Activated B cell treated with CpG ODN at 0.5 μM for 24 hours (primary cell): Measurements from ENCODE around the gene STK17B. TPM values are rescaled to one million over a fixed set of nuclear protein-coding genes. Genes with fewer than 3 reads are reported as not detected.
A peak's percentile ranks its signal among the peaks of the same experiment; 100 is the strongest.

Experiments used
- ATAC-seq: fragments of 200-7000 bp; cut with Tn5 transposase; one replicate; pipeline ENCODE4 v1.10.0; 2021; ENCODE audit warnings: low read depth, mild to moderate bottlenecking, moderate library complexity
- CTCF ChIA-PET: fragments of 350-600 bp; sonication (Branson Sonifier 250); formaldehyde crosslinking; loops from one replicate; lab custom pipeline; 2021; ENCODE audit warnings: antibody characterized with exemption; lab: Charles Lee
- POLR2A ChIA-PET: fragments of 350-600 bp; sonication (Branson Sonifier 250); formaldehyde crosslinking; loops from one replicate; lab custom pipeline; 2021; ENCODE audit warnings: antibody characterized with exemption; lab: Charles Lee
- DNase-seq: peaks from one replicate; pipeline ENCODE4 v3.0.0; 2022
- H3K27ac Mint-ChIP-seq: one replicate; pipeline ENCODE4 v1.8.0; 2020; ENCODE audit warnings: mixed read lengths
- H3K27me3 Mint-ChIP-seq: one replicate; pipeline ENCODE4 v1.8.0; 2021; ENCODE audit warnings: mixed read lengths
- H3K36me3 Mint-ChIP-seq: one replicate; pipeline ENCODE4 v1.8.0; 2021; ENCODE audit warnings: low read depth, mixed read lengths
- H3K4me1 Mint-ChIP-seq: one replicate; pipeline ENCODE4 v1.8.0; 2021; ENCODE audit warnings: mixed read lengths
- H3K4me3 Mint-ChIP-seq: one replicate; pipeline ENCODE4 v1.8.0; 2020; ENCODE audit warnings: mild to moderate bottlenecking, mixed read lengths
- H3K9me3 Mint-ChIP-seq: one replicate; pipeline ENCODE4 v1.8.0; 2020; ENCODE audit warnings: mixed read lengths
- intact Hi-C: fragments of 100-400 bp; cut with micrococcal nuclease; formaldehyde crosslinking; loops from one replicate; pipeline ENCODE4 v1.15.1; 2024
- total RNA-seq: library from RNA; stranded (reverse); gene quantifications from 2 replicates; pipeline ENCODE4 v1.2.3, GENCODE V29; 2022
- TF ChIP-seq, protein P1 (sequence below): fragments of 200-600 bp; IDR thresholded peaks from one replicate; pipeline ENCODE4 v1.8.0; 2022; ENCODE audit warnings: antibody characterized with exemption, mild to moderate bottlenecking

The STK17B gene
- total RNA-seq, 1 donor from 2014 or later, result 226 TPM

DNA sequence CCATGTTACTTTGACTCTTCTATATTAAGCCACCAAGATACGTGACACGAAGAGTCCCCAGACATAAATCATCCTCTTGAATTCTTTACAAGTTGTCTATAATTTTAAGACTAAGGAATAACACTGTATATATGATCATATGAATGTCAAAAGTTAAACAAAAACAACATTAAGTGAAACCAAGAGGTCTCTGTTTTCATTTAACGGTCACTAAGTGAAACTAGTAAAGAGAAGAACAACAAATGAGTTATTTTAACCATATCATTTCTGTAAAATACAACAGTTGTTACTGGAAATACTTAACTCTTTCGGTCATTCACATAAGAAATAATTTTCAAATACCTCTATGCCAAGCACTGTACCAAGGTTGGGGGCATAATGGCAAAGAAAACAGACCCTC lies 45.7 kb upstream of the STK17B start:
- no peaks in the 10 kb centered on the region for H3K27me3 Mint-ChIP-seq
- CTCF ChIA-PET, result no interaction called here
- TF ChIP-seq, protein P1, sequence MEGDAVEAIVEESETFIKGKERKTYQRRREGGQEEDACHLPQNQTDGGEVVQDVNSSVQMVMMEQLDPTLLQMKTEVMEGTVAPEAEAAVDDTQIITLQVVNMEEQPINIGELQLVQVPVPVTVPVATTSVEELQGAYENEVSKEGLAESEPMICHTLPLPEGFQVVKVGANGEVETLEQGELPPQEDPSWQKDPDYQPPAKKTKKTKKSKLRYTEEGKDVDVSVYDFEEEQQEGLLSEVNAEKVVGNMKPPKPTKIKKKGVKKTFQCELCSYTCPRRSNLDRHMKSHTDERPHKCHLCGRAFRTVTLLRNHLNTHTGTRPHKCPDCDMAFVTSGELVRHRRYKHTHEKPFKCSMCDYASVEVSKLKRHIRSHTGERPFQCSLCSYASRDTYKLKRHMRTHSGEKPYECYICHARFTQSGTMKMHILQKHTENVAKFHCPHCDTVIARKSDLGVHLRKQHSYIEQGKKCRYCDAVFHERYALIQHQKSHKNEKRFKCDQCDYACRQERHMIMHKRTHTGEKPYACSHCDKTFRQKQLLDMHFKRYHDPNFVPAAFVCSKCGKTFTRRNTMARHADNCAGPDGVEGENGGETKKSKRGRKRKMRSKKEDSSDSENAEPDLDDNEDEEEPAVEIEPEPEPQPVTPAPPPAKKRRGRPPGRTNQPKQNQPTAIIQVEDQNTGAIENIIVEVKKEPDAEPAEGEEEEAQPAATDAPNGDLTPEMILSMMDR, result no peak
- peaks cover 2% of the 10 kb centered on the region for H3K36me3 Mint-ChIP-seq
- H3K9me3 Mint-ChIP-seq, result no peaks in the 10 kb centered on the region
- H3K4me1 Mint-ChIP-seq, result peaks cover 56% of the 10 kb centered on the region
- intact Hi-C loops, result loop anchor here (1.0 kb wide), 1 partner anchor 8 kb away; no protein-coding TSS in a partner anchor
- H3K4me3 Mint-ChIP-seq, result no peak overlapping the region
- DNase-seq, result no peak
- POLR2A ChIA-PET, result interaction anchor here (1.4 to 1.5 kb wide), 2 partner anchors 11 to 16 kb away, joined by 3 to 5 read pairs; no protein-coding TSS in a partner anchor
- no peak for ATAC-seq
- H3K27ac Mint-ChIP-seq, result peak overlapping the region; percentile 0

DNA sequence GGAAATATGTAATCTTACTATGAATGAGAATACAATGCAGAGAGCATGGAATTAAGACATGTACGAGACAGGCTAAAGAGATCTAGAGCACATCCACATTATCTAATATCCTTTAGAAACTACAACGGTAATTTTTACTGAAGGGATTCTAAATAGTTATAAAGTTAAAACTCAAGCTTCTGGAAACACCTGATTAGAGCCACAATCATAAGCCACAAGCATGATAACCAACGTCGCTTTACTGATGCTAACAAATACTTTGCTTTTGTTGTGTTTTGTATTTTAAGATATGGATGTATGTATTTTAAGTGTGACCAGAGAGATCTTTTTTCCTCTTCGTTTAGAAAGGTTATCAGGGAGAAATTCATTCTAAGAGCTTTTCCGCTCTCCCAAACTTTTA lies 44.0 kb upstream of the STK17B start:
- Mint-ChIP-seq H3K27ac (no peak overlapping the region), H3K9me3 (no peaks in the 10 kb centered on the region), H3K36me3 (peaks cover 5% of the 10 kb centered on the region), H3K27me3 (no peaks in the 10 kb centered on the region), H3K4me3 (no peak overlapping the region), H3K4me1 (peaks cover 67% of the 10 kb centered on the region)
- DNase-seq (no peak), ATAC-seq (no peak)
- ChIA-PET CTCF (interaction anchor here (1.0 to 1.6 kb wide), 2 partner anchors 25 to 137 kb away, joined by 3 to 5 read pairs; no protein-coding TSS in a partner anchor), POLR2A (interaction anchor here (1.0 to 1.5 kb wide), 4 partner anchors 11 to 44 kb away, joined by 3 to 8 read pairs (median 4); partner anchors contain the start of gene STK17B)
- intact Hi-C loops, result no loop called here
- TF ChIP-seq, protein P1, result no peak

DNA sequence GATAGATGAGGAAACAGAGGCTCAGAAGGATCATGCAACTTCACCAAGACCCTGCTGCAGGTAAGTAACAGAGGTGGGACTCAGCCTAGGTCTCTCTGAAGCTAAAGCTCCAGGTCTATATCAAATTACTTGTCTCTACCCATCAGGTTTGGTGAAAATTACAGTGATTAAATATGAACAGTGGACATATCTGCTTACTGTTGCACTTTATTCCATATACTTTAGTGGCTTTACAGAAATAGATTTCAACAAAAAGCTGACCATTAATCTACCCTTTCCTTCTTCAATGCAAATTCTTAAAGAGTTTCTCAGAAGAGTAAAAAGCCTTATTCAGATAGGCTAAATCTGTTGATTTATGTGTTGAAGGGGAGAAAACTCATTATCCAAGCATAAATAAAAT lies 42.8 kb upstream of the STK17B start:
- TF ChIP-seq, protein P1, result no peak
- ATAC-seq (no peak), DNase-seq (no peak)
- Mint-ChIP-seq H3K27ac (peak overlapping the region; percentile 99), H3K9me3 (peaks cover 1% of the 10 kb centered on the region), H3K4me3 (no peak overlapping the region), H3K36me3 (peaks cover 5% of the 10 kb centered on the region), H3K27me3 (no peaks in the 10 kb centered on the region), H3K4me1 (peaks cover 73% of the 10 kb centered on the region)
- intact Hi-C loops, result no loop called here
- ChIA-PET POLR2A (interaction anchor here (0.9 to 6.2 kb wide), 10 partner anchors 9 to 70 kb away, joined by 3 to 63 read pairs (median 4); partner anchors contain the start of gene STK17B), CTCF (interaction anchor here (1.1 kb wide), 1 partner anchor 10 kb away, joined by 3 read pairs; no protein-coding TSS in a partner anchor)

DNA sequence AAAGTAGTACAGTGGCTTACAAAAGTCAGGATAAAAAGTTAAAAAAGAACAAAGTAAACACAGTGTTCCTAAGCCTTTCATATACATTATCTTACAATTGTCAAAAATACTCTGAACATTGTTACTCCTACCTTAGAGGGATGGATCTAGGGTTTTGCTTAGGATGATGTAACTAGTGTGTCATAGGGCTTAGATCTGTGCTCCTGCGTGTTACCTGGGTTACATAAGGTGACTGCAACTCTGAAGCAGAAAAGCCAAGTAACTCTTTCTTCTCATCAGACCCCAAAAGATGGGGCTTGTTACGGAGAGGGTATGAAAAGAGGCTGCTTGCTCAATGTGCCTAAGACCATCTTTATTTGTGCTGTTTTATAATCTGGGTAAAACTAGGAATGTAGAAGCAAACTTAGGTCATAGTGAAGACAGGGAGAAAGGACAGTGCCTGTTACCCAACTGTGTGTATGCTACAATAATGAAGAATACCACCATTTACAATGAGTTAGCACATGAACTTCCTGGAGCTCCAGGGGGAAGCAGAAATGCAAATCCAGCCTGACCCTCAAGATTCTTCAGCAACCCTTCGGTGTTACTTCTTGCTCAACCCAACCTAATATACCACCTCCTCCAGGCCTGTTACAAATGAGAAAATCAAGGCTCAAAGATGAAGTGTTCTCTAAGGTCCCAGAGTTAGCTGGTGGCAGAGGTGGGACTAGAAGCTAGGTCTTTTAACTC lies 42.0 kb upstream of the STK17B start:
- CTCF ChIA-PET, result interaction anchor here (0.9 to 1.3 kb wide), 3 partner anchors 11 to 35 kb away, joined by 3 read pairs; no protein-coding TSS in a partner anchor
- H3K27ac Mint-ChIP-seq, result peak overlapping the region; percentile 99
- peaks cover 5% of the 10 kb centered on the region for H3K36me3 Mint-ChIP-seq
- POLR2A ChIA-PET, result interaction anchor here (0.9 to 6.2 kb wide), 9 partner anchors 11 to 69 kb away, joined by 3 to 63 read pairs (median 5); partner anchors contain the start of gene STK17B
- no peaks in the 10 kb centered on the region for H3K27me3 Mint-ChIP-seq
- peaks cover 1% of the 10 kb centered on the region for H3K9me3 Mint-ChIP-seq
- intact Hi-C loops, result no loop called here
- H3K4me1 Mint-ChIP-seq, result peaks cover 77% of the 10 kb centered on the region
- TF ChIP-seq, protein P1, result no peak
- H3K4me3 Mint-ChIP-seq, result peak overlapping the region; percentile 24
- DNase-seq (no peak), ATAC-seq (no peak)

DNA sequence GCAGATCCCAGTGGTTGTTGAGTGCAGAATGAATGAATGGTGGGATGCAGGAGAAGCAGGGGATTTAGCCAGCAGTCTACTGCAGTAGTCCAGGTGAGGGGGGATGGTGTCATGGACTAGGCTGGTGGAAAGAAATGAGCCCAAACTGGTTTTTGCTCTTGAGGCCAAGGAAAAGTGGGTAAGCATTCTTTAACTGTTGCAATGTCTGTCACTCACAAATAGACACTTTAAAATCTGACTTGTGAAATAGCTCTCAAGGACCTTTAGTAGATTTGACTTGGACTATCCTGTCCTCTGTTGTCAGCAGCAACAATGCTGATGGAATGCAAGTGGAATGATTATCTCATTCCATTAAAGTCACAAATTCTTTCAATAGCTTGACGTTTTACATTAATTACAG lies 37.5 kb upstream of the STK17B start:
- intact Hi-C loops, result no loop called here
- H3K4me3 Mint-ChIP-seq, result no peak overlapping the region
- H3K27ac Mint-ChIP-seq, result peak overlapping the region; percentile 76
- CTCF ChIA-PET, result no interaction called here
- peaks cover 56% of the 10 kb centered on the region for H3K4me1 Mint-ChIP-seq
- no peak for ATAC-seq
- peaks cover 5% of the 10 kb centered on the region for H3K36me3 Mint-ChIP-seq
- TF ChIP-seq, protein P1, result no peak
- peaks cover 1% of the 10 kb centered on the region for H3K9me3 Mint-ChIP-seq
- POLR2A ChIA-PET, result interaction anchor here (0.6 to 6.2 kb wide), 7 partner anchors 12 to 67 kb away, joined by 3 to 63 read pairs (median 5); partner anchors contain the start of gene STK17B
- H3K27me3 Mint-ChIP-seq, result no peaks in the 10 kb centered on the region
- DNase-seq, result no peak
